K562 (cell line): ENCODE results near the gene ACTN1. TPM values are rescaled to one million over a fixed set of nuclear protein-coding genes. Genes with fewer than 3 reads are reported as not detected.

Source experiments
- ATAC-seq: fragments of 200-7000 bp; cut with Tn5 transposase; 3 replicates; pipeline ENCODE4 v1.9.1; 2020; ENCODE audit warnings: moderate library complexity
- BruUV-seq: library from RNA; stranded (reverse); fragments of 400-500 nt; replicated peaks from 2 replicates; lab custom pipeline; 2021; lab: Mats Ljungman, UMichigan
- CTCF ChIA-PET: fragments of 300-600 bp; formaldehyde crosslinking; extraction: SDS; loops from one replicate; lab custom pipeline; 2021; ENCODE audit warnings: low intra/inter-chr PET ratio; lab: Yijun Ruan, JAX
- POLR2A ChIA-PET: fragments of 300-600, 350-650 bp; sonication (Branson Sonifier 250); formaldehyde crosslinking; extraction: SDS; loops from one replicate; lab custom pipeline; 2021; ENCODE audit warnings: antibody characterized with exemption, inconsistent platforms; lab: Yijun Ruan, JAX
- DNase-seq, 4 experiments: peaks; one replicate each; pipeline versions ENCODE4 v3.0.0 to v3.0.0-alpha.2; 2011 to 2018; ENCODE audit warnings: low spot score in 3 of 4, mixed read lengths in 3 of 4; ENCODE audit errors: extremely low read depth in 1 of 4
- FAIRE-seq: peaks from 2 replicates; lab custom pipeline; 2011; peaks lifted over from hg19 to GRCh38; lab: Jason Lieb, UNC
- H2AFZ ChIP-seq: 2 replicates; pipeline ENCODE4 v1.6.0; 2011; ENCODE audit warnings: low read depth, low read length, control low read depth, inconsistent platforms
- H3K27ac ChIP-seq: fragments of 200-600 bp; 3 replicates; pipeline ENCODE4 v1.8.0; 2011; ENCODE audit warnings: low read depth, mild to moderate bottlenecking, control low read depth, inconsistent platforms, low read length, moderate library complexity, mixed read lengths; ENCODE audit errors: extremely low read depth
- H3K27me3 ChIP-seq, 2 experiments: fragments of 300-600 bp in 1 of 2; 2 replicates in 1 of 2; 3 replicates in 1 of 2; pipeline versions ENCODE4 v1.6.0 to v1.8.0; 2011; ENCODE audit warnings: inconsistent platforms in 2 of 2, low read length in 2 of 2, mild to moderate bottlenecking in 1 of 2, mixed read lengths in 1 of 2, moderate library complexity in 1 of 2; ENCODE audit not compliant: control insufficient read depth in 2 of 2, insufficient read depth in 2 of 2
- H3K36me3 ChIP-seq: fragments of 300-600 bp; 3 replicates; pipeline ENCODE4 v1.8.0; 2011; ENCODE audit warnings: mild to moderate bottlenecking, low read length, inconsistent platforms; ENCODE audit not compliant: control insufficient read depth, insufficient read depth
- H3K4me1 ChIP-seq, 2 experiments: fragments of 200-600 bp in 1 of 2; replicated peaks in 1 of 2; 2 replicates in 1 of 2; 3 replicates in 1 of 2; pipeline versions ENCODE4 v1.5.1 to v1.8.0; 2011; ENCODE audit warnings: inconsistent platforms in 2 of 2, low read length in 2 of 2, mild to moderate bottlenecking in 1 of 2, mixed read lengths in 1 of 2, moderate library complexity in 1 of 2; ENCODE audit not compliant: control insufficient read depth in 2 of 2, insufficient read depth in 2 of 2
- H3K4me2 ChIP-seq: 2 replicates; pipeline ENCODE4 v1.6.1; 2011; ENCODE audit warnings: low read length, control low read depth, inconsistent platforms, mixed read lengths; ENCODE audit not compliant: insufficient read depth
- H3K4me3 ChIP-seq: fragments of 200-600 bp; sonication (generic), shearing (Covaris generic); 2 replicates; pipeline ENCODE4 v1.5.1; 2016; ENCODE audit warnings: control low read depth, inconsistent platforms
- H3K79me2 ChIP-seq: fragments of 200-600 bp; 3 replicates; pipeline ENCODE4 v1.8.0; 2011; ENCODE audit warnings: low read length, inconsistent platforms; ENCODE audit not compliant: control insufficient read depth, insufficient read depth
- H3K9ac ChIP-seq, 2 experiments: 2 replicates each; pipeline versions ENCODE4 v1.6.0 to v1.6.1; 2011; ENCODE audit warnings: low read depth in 2 of 2, low read length in 2 of 2, control low read depth in 1 of 2, inconsistent platforms in 1 of 2, mild to moderate bottlenecking in 1 of 2, mixed read lengths in 1 of 2; ENCODE audit not compliant: insufficient read depth in 1 of 2
- H3K9me1 ChIP-seq: one replicate; pipeline ENCODE4 v1.6.0; 2011; ENCODE audit warnings: inconsistent platforms, mild to moderate bottlenecking, low read length, moderate library complexity; ENCODE audit not compliant: control insufficient read depth, insufficient read depth
- H3K9me3 ChIP-seq: replicated peaks from 2 replicates; pipeline ENCODE4 v1.5.1; 2011; ENCODE audit warnings: low read depth, low read length, inconsistent platforms; ENCODE audit not compliant: control insufficient read depth, insufficient read depth
- H4K20me1 ChIP-seq: replicated peaks from 2 replicates; pipeline ENCODE4 v1.6.1; 2011; ENCODE audit warnings: low read length, inconsistent platforms, mixed read lengths; ENCODE audit not compliant: control insufficient read depth, insufficient read depth
- ADNP ChIP-seq: fragments of 200-800 bp; sonication (Bioruptor generic); IDR thresholded peaks from 2 replicates; pipeline ENCODE4 v1.6.1; 2016; ENCODE audit warnings: missing genetic modification characterization, missing compliant biosample characterization
- ATF1 ChIP-seq, 2 experiments: fragments of 450-650 bp in 1 of 2; IDR thresholded peaks; 2 replicates each; pipeline ENCODE4 v1.6.1; 2016; ENCODE audit warnings: missing compliant biosample characterization in 1 of 2, missing genetic modification characterization in 1 of 2
- BACH1 ChIP-seq: fragments of 200-800 bp; sonication (Bioruptor generic); IDR thresholded peaks from 2 replicates; pipeline ENCODE4 v1.6.1; 2016; ENCODE audit warnings: missing genetic modification characterization, missing compliant biosample characterization
- EHMT2 ChIP-seq: fragments of 450-650 bp; IDR thresholded peaks from 2 replicates; pipeline ENCODE4 v1.6.1; 2018; ENCODE audit warnings: antibody characterized with exemption
- ETS2 ChIP-seq: IDR thresholded peaks from 2 replicates; pipeline ENCODE4 v1.6.1; 2016; ENCODE audit warnings: borderline replicate concordance, missing genetic modification characterization, mild to moderate bottlenecking, moderate library complexity, missing compliant biosample characterization; ENCODE audit not compliant: poor library complexity, severe bottlenecking
- MEIS2 ChIP-seq: fragments of 450-650 bp; IDR thresholded peaks from 2 replicates; pipeline ENCODE4 v1.6.1; 2014; ENCODE audit warnings: mild to moderate bottlenecking; ENCODE audit not compliant: partially characterized antibody
- NCOA4 ChIP-seq: fragments of 450-650 bp; IDR thresholded peaks from 2 replicates; pipeline ENCODE4 v1.6.1; 2018; ENCODE audit warnings: mild to moderate bottlenecking; ENCODE audit not compliant: partially characterized antibody
- NFIC ChIP-seq: fragments of 450-650 bp; IDR thresholded peaks from 2 replicates; pipeline ENCODE4 v1.6.1; 2017; ENCODE audit warnings: mild to moderate bottlenecking, inconsistent platforms
- NUFIP1 ChIP-seq: fragments of 450-650 bp; IDR thresholded peaks from 2 replicates; pipeline ENCODE4 v1.6.1; 2018; ENCODE audit not compliant: partially characterized antibody
- SAFB2 ChIP-seq: fragments of 200-400 bp; formaldehyde crosslinking; IDR thresholded peaks from 2 replicates; pipeline ENCODE4 v1.6.1; 2018; ENCODE audit warnings: borderline replicate concordance, low read length, low read depth, moderate library complexity; ENCODE audit not compliant: severe bottlenecking
- TAF1 ChIP-seq: IDR thresholded peaks from 2 replicates; pipeline ENCODE4 v1.6.1; 2011; ENCODE audit warnings: mild to moderate bottlenecking, low read length, moderate library complexity; ENCODE audit not compliant: insufficient read depth, control insufficient read depth, severe bottlenecking; ENCODE audit errors: extremely low read depth
- TAF15 ChIP-seq: fragments of 200-400 bp; formaldehyde crosslinking; IDR thresholded peaks from 2 replicates; pipeline ENCODE4 v1.6.1; 2017; ENCODE audit warnings: mild to moderate bottlenecking, low read depth, low read length, moderate library complexity
- TCF7L2 ChIP-seq: fragments of 150-350 bp; IDR thresholded peaks from 2 replicates; pipeline ENCODE4 v1.6.1; 2016; ENCODE audit warnings: low read depth, mild to moderate bottlenecking, low read length, moderate library complexity
- ZNF699 ChIP-seq: fragments of 250-450 bp; sonication (Bioruptor Pico); IDR thresholded peaks from 2 replicates; pipeline ENCODE4 v1.8.0; 2021; ENCODE audit warnings: mild to moderate bottlenecking, moderate library complexity; ENCODE audit not compliant: insufficient replicate concordance
- WGBS: fragments of 100-300 bp; shearing (Covaris generic); methylation state at CpG from one replicate; pipeline ENCODE4 v1.1.6; 2016; ENCODE audit warnings: low coverage, mixed read lengths; ENCODE audit not compliant: insufficient coverage; ENCODE audit errors: missing lambda C conversion rate; 5-methylcytosine and 5-hydroxymethylcytosine counted together
- in situ Hi-C: fragments of 300-500 bp; cut with MboI; formaldehyde crosslinking; loops from 4 replicates; pipeline ENCODE4 v1.15.0; 2018; ENCODE audit warnings: inconsistent platforms, mixed read lengths
- intact Hi-C: fragments of 100-400 bp; cut with micrococcal nuclease; formaldehyde crosslinking; loops from 2 replicates; pipeline ENCODE4 v1.14.2; 2022
- polyA plus RNA-seq, 8 experiments: library from polyadenylated mRNA; depleted of rRNA in 4 of 8; stranded (reverse) in 5 of 8; unstranded in 3 of 8; fragments of >200 nt; fragmentation: Nextera tagmentation in 2 of 8; fragmentation: Illumina TruSeq in 1 of 8; extraction: Ambion mirVana in 2 of 8; extraction: Trizol in 1 of 8; gene quantifications; 2 replicates each; pipeline versions ENCODE4 v1.2.1 to v1.2.3, GENCODE V29; 2011 to 2014; ENCODE audit warnings: inconsistent platforms in 1 of 8, missing spikeins in 1 of 8
- total RNA-seq, 7 experiments: library from RNA; depleted of rRNA in 6 of 7; stranded (reverse); fragments of >200 nt in 6 of 7; fragmentation: Illumina TruSeq in 2 of 7; extraction: Trizol in 2 of 7; gene quantifications; 2 replicates each; pipeline versions ENCODE4 v1.2.1 to v1.2.3, GENCODE V29; 2011 to 2021; ENCODE audit warnings: low replicate concordance in 1 of 7
- TF ChIP-seq, protein P1 (sequence below): sonication (generic); formaldehyde crosslinking; IDR thresholded peaks from 2 replicates; pipeline ENCODE4 v1.8.0; 2022; ENCODE audit warnings: mild to moderate bottlenecking, missing genetic modification reagents
- TF ChIP-seq, protein P2 (sequence below): fragments of 450-650 bp; IDR thresholded peaks from 2 replicates; pipeline ENCODE4 v1.6.1; 2017; ENCODE audit warnings: antibody characterized with exemption, mild to moderate bottlenecking
- TF ChIP-seq, protein P3 (sequence below): fragments of 250-450 bp; sonication (Bioruptor Pico); IDR thresholded peaks from 2 replicates; pipeline ENCODE4 v1.5.0; 2020; ENCODE audit warnings: mild to moderate bottlenecking

Gene ACTN1
- total and polyA plus RNA-seq, 9 of the 15 experiments (the other 6 are each of a cell fraction or from before 2014, with no cell fraction given), result 2.2 to 67.7 (median 34.5) TPM

DNA sequence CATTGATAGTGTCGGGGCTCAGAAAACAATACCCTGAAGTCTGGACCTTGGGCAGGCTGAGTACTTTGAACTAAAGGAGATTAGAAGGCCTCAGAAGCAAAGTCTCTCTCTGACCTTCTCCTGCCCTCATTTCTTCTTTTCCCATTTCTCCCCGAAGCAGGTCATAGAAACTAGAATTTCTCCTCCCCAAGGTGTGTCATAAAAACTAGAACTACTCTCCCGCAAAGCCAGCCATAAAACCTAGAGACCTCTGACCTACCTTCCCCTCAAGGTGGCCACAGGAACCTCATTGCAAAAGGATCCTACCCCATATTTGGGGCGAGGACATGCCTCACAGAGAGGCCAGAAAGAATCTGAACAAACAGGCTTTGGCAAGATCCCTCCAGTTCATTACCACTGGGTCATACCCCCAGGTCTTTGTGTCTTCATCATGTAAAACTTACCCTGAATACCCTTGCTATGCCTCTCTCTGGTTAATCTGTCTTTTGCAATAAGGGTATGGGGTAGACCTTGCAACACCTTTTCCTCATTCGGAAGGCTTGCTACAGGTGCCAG, 121.5 kb downstream of the ACTN1 start:
- Histone ChIP-seq H3K4me2 (no peak overlapping the region), H2AFZ (no peak overlapping the region), H3K27ac (no peak overlapping the region), H3K9me1 (no peaks in the 10 kb centered on the region), H3K27me3 (no peaks in the 10 kb centered on the region), H4K20me1 (no peaks in the 10 kb centered on the region), H3K36me3 (no peaks in the 10 kb centered on the region), H3K79me2 (no peaks in the 10 kb centered on the region), H3K4me1 (peaks cover 6 to 8% of the 10 kb centered on the region in 2 experiments; a peak in 4 of 5 replicates), H3K9me3 (no peaks in the 10 kb centered on the region), H3K4me3 (no peak overlapping the region), H3K9ac (no peak overlapping the region)
- ATAC-seq, result no peak
- intact Hi-C loops, result no loop called here
- peak; percentile 44 for FAIRE-seq
- ChIA-PET CTCF (no interaction called here), POLR2A (no interaction called here)
- WGBS, result 47% methylated on average over 4 of the region's 5 CpGs
- in situ Hi-C loops, result loop anchor here (25.0 kb wide), 1 partner anchor 605 kb away; no protein-coding TSS in a partner anchor
- DNase-seq, result no peak
- BruUV-seq, result no TSS peak
- TF ChIP-seq ADNP (tag), result no peak
- TF ChIP-seq, protein P1, sequence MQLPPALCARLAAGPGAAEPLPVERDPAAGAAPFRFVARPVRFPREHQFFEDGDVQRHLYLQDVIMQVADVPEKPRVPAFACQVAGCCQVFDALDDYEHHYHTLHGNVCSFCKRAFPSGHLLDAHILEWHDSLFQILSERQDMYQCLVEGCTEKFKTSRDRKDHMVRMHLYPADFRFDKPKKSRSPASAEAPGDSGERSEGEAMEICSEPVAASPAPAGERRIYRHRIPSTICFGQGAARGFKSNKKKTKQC (CRISPR knock-in tag), result no peak
- no peak for TF ChIP-seq TAF1
- TF ChIP-seq NCOA4, result no peak
- TF ChIP-seq SAFB2, result no peak
- no peak for TF ChIP-seq EHMT2
- TF ChIP-seq, protein P2, sequence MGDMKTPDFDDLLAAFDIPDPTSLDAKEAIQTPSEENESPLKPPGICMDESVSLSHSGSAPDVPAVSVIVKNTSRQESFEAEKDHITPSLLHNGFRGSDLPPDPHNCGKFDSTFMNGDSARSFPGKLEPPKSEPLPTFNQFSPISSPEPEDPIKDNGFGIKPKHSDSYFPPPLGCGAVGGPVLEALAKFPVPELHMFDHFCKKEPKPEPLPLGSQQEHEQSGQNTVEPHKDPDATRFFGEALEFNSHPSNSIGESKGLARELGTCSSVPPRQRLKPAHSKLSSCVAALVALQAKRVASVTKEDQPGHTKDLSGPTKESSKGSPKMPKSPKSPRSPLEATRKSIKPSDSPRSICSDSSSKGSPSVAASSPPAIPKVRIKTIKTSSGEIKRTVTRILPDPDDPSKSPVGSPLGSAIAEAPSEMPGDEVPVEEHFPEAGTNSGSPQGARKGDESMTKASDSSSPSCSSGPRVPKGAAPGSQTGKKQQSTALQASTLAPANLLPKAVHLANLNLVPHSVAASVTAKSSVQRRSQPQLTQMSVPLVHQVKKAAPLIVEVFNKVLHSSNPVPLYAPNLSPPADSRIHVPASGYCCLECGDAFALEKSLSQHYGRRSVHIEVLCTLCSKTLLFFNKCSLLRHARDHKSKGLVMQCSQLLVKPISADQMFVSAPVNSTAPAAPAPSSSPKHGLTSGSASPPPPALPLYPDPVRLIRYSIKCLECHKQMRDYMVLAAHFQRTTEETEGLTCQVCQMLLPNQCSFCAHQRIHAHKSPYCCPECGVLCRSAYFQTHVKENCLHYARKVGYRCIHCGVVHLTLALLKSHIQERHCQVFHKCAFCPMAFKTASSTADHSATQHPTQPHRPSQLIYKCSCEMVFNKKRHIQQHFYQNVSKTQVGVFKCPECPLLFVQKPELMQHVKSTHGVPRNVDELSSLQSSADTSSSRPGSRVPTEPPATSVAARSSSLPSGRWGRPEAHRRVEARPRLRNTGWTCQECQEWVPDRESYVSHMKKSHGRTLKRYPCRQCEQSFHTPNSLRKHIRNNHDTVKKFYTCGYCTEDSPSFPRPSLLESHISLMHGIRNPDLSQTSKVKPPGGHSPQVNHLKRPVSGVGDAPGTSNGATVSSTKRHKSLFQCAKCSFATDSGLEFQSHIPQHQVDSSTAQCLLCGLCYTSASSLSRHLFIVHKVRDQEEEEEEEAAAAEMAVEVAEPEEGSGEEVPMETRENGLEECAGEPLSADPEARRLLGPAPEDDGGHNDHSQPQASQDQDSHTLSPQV, result no peak
- TF ChIP-seq, protein P3, sequence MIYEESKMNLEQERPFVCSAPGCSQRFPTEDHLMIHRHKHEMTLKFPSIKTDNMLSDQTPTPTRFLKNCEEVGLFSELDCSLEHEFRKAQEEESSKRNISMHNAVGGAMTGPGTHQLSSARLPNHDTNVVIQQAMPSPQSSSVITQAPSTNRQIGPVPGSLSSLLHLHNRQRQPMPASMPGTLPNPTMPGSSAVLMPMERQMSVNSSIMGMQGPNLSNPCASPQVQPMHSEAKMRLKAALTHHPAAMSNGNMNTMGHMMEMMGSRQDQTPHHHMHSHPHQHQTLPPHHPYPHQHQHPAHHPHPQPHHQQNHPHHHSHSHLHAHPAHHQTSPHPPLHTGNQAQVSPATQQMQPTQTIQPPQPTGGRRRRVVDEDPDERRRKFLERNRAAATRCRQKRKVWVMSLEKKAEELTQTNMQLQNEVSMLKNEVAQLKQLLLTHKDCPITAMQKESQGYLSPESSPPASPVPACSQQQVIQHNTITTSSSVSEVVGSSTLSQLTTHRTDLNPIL (CRISPR knock-in tag), result no peak
- TF ChIP-seq TCF7L2, result no peak
- no peak for TF ChIP-seq ZNF699 (CRISPR knock-in tag)
- no peak for TF ChIP-seq BACH1 (tag)
- no peak for TF ChIP-seq NFIC
- TF ChIP-seq TAF15, result no peak
- no peak for TF ChIP-seq ATF1 (CRISPR knock-in tag; IDR thresholded peaks at IDR 0.05)
- no peak for TF ChIP-seq ATF1 (tag; IDR thresholded peaks at IDR 0.05)
- no peak for TF ChIP-seq NUFIP1
- TF ChIP-seq ETS2, result no peak
- no peak for TF ChIP-seq MEIS2
